HG02870 (cell line): ENCODE measurements around the gene TGM5.
"Not testable (repeated sequence)": the region's sequence is repeated elsewhere in the genome, so short reads cannot be mapped to it uniquely, and the experiment has no call there.

Experiments used
- ATAC-seq: cut with Tn5 transposase; IDR thresholded peaks from one replicate; pipeline ENCODE4 v1.9.1; 2021; ENCODE audit warnings: mild to moderate bottlenecking, moderate library complexity; ENCODE audit not compliant: unreplicated experiment

TGM5 gene

GRCh38 chr15:43266834-43267233, at the start of gene TGM5:
Gene TGM5 (minus strand): TSS chr15:43266928. CDS start chr15:43266849, 79 bp downstream.
- ATAC-seq: no peak

- ATAC-seq: no peak
Measured at GRCh38 chr15:43314171-43314570, 47.4 kb upstream of the TGM5 start.

- ATAC-seq: no peak
Measured at GRCh38 chr15:43312378-43312777, 45.6 kb upstream of the TGM5 start.

GRCh38 chr15:43302205-43302817, 35.6 kb upstream of the TGM5 start, which contains the start of gene TGM7:
Gene TGM7 (minus strand): TSS chr15:43302255.
- ATAC-seq: no peak

GRCh38 chr15:43299884-43300283, 33.2 kb upstream of the TGM5 start:
- ATAC-seq: no peak

- ATAC-seq: no peak
Measured at GRCh38 chr15:43299411-43299810, 32.7 kb upstream of the TGM5 start.

- ATAC-seq: no peak
Measured at GRCh38 chr15:43294091-43294706, 27.5 kb upstream of the TGM5 start.

- ATAC-seq: no peak
Measured at GRCh38 chr15:43293432-43293831, 26.7 kb upstream of the TGM5 start.

GRCh38 chr15:43292375-43293078, 25.8 kb upstream of the TGM5 start:
- no peak for ATAC-seq

GRCh38 chr15:43289656-43290055, 22.9 kb upstream of the TGM5 start:
- ATAC-seq: not testable (repeated sequence)

- no peak for ATAC-seq
Measured at GRCh38 chr15:43287254-43287653, 20.5 kb upstream of the TGM5 start.

- no peak for ATAC-seq
Measured at GRCh38 chr15:43286074-43286473, 19.3 kb upstream of the TGM5 start.

GRCh38 chr15:43285609-43286037, 18.9 kb upstream of the TGM5 start:
- ATAC-seq: no peak

- ATAC-seq: no peak
Measured at GRCh38 chr15:43283526-43283925, 16.8 kb upstream of the TGM5 start.

- ATAC-seq: no peak
Measured at GRCh38 chr15:43281926-43282602, 15.3 kb upstream of the TGM5 start.

- ATAC-seq: no peak
Measured at GRCh38 chr15:43280996-43281395, 14.3 kb upstream of the TGM5 start.

GRCh38 chr15:43279496-43279895, 12.8 kb upstream of the TGM5 start:
- ATAC-seq: no peak

- ATAC-seq: no peak
Measured at GRCh38 chr15:43278869-43279268, 12.1 kb upstream of the TGM5 start.

- ATAC-seq: no peak
Measured at GRCh38 chr15:43277901-43278300, 11.2 kb upstream of the TGM5 start.

- ATAC-seq: no peak
Measured at GRCh38 chr15:43277231-43277823, 10.6 kb upstream of the TGM5 start.

- no peak for ATAC-seq
Measured at GRCh38 chr15:43276563-43277200, 10.0 kb upstream of the TGM5 start.
